ENCODE measurements around the gene OR1D2.
"Not testable (repeated sequence)": the region's sequence is repeated elsewhere in the genome, so short reads cannot be mapped to it uniquely, and the experiment has no call there.

Gene OR1D2, protein sequence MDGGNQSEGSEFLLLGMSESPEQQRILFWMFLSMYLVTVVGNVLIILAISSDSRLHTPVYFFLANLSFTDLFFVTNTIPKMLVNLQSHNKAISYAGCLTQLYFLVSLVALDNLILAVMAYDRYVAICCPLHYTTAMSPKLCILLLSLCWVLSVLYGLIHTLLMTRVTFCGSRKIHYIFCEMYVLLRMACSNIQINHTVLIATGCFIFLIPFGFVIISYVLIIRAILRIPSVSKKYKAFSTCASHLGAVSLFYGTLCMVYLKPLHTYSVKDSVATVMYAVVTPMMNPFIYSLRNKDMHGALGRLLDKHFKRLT

DNA sequence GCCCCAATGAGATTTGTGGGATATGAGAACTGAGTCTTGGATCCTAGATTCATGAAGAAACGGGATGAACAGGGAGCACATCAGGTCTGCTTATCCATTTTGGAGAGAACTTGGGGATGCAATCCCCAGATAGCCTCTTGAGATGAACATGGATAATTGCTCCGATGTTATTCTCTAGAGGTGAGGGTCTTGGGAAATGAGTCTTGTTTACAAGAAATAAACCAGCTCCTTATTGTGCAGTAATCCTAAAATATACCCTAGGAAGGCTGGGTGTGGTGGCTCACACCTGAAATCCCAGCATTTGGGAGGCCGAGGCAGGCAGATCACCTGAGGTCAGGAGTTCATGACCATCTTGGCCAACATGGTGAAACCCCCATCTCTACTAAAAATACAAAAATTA lies at the start of gene OR1D2:
TSS of gene OR1D2 (minus strand) at position 101 of the 400 bp plus-strand sequence. CDS start 11,426 bp downstream, outside the sequence.
- no peak for DNase-seq

DNA sequence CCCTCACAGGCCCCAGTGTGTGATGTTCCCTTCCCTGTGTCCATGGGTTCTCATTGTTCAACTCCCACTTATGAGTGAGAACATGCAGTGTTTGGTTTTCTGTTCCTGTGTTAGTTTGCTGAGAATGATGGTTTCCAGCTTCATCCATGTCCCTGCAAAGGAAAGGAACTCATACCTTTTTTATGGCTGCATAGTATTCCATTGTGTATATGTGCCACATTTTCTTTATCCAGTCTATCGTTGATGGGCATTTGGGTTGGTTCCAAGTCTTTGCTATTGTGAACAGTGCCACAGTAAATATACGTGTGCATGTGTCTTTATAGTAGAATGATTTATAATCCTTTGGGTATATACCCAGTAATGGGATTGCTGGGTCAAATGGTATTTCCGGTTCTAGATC lies 33.3 kb upstream of the OR1D2 start:
- DNase-seq, result not testable (repeated sequence)

DNA sequence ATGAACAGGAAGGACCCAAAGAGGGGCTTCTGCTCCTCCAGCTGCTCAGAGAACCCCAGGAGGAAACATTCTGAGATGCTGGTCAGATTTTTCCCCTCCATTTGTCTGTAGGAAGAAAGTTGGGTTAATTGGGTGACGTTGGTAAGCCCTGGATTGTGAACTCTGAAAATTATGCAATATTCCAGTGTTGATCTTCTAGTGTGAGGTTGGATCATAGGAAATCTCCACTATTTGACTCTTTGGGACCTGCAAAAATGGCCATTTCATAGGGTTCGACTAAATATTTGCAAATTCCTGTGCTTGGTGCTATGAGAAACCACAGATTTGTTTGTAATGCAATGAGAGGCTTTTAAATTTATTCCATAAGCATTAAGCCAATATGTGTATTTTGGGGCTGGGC lies 23.2 kb upstream of the OR1D2 start, which contains the start of gene OR1G1:
TSS of gene OR1G1 (minus strand) at position 101 of the 400 bp plus-strand sequence. CDS start at position 101, 0 bp downstream.
- DNase-seq, result no peak

DNA sequence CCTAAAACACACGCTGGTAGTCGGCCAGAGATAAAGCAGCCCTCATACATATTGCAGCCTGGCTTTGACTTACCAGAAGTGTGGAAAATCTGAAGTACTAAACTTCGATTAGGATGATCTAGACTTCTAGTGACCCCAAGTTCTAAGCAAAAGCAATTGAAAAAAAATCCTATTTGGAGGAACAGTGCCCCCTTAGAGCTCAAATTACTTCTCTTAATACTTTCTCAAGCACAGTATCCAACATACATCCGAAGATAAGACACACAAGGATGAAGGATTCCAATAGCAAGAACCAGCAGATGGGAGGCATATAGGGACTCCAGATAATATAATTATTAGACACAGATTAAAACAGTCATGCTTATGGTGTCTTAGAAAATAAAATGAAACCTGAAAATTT lies 30.4 kb downstream of the OR1D2 start:
- not testable (repeated sequence) for DNase-seq

DNA sequence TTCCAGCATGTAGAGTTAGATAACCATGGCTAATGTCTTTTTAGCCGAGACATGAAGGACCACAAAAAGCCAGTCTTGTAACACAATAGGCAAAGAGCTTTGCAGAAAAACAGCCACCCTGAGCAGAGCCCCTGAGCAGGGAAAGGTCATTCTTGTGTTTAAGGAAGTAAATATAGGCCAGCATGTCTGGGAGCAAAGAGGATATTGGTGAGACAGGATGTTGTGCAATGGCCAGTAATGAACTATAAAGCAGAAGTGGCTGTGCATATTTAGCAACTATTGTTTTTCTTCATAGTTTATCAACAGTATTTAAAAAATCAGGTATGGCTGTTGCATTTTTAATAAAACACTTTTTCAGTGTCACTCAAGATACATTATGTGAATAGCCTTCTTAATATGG lies 39.0 kb downstream of the OR1D2 start:
- peak in 1 of 2 donors; percentile 29 for DNase-seq

DNA sequence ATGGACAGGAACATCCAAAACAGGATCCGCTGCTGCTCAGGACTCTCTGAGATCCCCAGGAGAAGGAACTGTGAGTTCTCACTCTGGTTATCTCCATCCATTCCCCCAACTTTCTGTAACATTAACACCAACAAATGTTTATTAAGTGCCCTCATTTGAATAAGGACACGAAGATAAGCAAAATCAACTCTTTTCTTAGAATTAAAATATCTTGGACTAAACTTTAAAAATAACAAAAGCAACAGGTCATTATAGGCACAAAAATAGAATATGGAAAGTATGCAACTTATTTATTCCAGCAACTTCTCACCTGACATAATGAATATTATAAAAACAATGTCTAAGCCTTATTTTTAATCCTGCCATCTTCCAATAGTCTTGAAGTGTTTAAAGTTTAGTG lies 40.7 kb downstream of the OR1D2 start, which contains the start of gene OR1D5:
TSS of gene OR1D5 (minus strand) at position 101 of the 400 bp plus-strand sequence. CDS start at position 101, 0 bp downstream.
- DNase-seq, result not testable (repeated sequence)

DNA sequence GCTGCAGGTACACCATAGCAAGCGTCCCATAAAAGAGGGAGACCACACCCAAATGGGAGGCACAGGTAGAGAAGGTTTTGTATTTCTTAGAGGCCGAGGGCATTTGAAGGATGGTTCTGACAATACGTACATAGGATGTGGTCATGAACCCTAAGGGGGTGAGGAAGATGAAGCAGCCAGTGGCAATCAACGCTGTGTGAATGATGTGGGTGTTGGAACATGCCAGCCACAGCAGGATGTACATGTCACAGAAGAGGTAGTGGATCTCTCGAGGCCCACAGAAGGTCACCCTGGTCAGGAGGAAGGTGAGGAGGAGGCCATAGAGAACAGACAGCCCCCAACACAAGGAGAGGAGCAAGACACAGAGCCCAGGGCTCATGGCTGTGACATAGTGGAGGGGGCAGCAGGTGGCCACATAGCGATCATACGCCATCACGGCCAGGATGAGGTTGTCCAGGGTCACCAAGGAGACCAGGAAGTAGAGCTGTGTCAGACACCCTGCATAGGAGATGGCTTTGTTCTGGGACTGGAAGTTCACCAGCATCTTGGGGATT lies 41.3 kb downstream of the OR1D2 start:
- DNase-seq, result not testable (repeated sequence)

DNA sequence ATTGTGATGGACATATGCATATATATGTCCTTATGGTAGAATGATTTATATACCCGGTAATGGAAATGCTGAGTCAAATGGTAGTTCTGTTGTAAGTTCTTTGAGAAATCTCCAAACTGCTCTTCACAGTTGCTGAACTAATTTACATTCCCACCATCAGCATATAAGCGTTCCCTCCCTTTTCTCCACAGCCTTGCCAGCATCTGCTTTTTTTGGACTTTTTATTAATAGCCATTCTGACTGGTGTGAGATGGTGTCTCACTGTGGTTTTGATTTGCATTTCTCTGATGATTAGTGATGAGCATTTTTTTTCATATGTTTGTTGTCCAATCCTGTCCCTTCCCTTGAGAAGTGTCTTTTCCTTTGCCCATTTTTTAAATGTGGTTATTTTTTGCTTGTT lies 49.4 kb downstream of the OR1D2 start:
- not testable (repeated sequence) for DNase-seq

DNA sequence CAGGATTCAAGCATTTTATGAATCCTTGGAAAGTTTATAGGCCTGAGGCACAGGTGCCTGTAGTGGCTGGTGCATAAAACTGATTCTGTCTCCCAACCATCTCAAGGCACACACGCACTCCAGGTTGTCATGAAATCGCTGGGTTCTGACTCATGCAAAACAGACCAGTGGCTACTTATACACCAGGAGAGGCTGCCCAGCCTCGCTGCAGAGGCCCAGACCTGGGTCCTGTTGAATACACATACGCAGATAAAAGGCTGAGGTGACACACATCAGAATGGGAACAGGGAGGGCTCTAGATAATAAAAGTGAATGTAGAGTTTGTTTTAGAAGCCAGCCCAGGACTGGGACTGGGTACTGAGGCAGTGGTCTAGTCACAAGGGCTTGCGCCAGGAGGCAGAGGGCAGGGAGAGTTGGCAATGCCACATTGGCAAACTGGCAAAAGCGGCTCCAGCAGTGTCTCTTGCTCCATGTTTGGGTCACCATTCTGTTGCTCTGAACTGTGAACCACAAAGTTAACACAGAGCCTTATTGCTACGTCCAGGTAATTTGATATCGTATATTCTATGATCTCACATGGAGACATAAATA lies 54.4 kb downstream of the OR1D2 start:
- DNase-seq, result no peak

DNA sequence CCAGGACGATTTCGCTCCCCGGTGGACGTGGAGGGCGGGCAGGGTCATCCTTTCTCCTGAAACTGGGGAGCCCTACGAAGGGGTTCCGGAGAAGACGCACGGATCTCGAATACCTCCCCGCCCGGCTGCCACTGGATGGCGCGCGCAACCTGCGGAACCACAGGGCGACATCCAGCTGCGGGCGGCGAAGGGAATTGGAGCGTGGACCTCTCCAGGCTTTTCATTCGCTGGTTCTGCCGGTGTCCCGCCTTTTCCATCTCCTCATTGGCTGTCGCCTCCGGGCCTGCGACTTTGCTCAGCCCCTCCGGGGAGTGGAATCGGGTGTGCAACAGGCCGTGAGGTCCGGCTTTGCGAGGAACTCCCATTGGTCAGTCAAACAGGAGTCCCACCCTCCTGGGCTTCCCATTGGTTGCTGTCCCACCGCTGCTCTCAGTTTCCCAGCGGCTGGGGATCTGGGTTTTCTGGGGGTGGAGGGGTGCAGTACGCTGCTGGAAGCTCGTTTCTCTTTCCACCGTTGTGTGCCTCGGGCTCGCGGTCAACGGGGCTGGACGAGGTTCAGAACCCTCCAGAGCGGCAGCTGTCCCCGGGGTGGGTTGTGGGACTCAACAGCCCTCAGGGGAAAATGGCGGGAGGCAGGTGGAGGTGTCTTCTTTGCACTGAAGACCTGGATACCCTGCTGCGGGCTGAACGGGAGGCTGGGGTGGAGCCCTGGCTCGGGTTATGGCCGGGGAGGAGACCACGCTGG lies 55.3 kb downstream of the OR1D2 start:
- DNase-seq, result peak; percentile 96 to 97

DNA sequence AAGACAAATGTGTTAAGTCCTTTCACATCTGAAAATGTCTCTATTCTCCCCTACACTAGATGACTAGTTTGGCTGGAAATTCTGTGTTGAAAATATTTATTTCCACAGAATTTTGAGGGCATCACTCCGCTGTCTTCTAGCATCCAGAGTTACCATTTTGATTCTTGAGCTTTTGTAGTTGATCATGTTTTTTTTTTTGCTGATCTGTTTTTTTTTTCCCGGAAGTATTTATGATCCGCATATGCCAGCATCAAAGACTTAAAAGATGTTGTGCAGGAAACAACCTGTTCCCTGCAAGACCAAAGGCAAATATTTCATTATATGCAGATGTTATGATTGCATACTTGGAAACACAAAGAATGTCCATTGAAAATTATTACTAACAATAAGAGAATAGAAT lies 57.5 kb downstream of the OR1D2 start:
- DNase-seq, result no peak

DNA sequence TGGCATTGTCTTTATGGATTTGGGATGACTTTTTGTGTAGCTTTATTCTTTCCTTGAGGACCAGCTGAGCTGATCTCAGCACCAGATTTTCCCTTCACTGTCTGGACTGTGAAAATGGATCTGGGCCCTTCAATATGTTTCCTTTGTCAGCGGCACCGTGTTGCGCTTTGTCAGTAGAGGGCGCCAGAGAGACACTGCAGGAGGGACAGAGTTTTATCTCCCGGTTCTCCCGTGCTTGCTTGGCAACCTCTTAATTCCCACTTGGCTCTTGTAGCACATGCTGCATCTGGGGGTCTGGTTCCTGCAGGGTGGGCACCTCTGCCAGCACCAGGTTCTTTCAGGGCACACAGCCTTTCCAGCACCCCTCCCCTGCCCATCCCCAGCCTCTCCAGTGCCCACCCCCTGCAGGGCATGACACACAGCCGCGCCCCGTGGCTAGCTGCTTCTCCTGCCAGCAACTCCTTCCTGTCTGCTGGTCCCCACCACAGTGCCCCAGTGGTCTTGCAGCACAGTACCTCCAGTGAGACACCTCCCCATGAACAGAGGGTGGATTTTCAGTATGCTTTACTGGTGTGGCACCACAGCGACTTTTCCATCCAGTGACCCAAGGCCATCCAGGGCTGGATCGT lies 60.4 kb downstream of the OR1D2 start:
- no peak for DNase-seq

DNA sequence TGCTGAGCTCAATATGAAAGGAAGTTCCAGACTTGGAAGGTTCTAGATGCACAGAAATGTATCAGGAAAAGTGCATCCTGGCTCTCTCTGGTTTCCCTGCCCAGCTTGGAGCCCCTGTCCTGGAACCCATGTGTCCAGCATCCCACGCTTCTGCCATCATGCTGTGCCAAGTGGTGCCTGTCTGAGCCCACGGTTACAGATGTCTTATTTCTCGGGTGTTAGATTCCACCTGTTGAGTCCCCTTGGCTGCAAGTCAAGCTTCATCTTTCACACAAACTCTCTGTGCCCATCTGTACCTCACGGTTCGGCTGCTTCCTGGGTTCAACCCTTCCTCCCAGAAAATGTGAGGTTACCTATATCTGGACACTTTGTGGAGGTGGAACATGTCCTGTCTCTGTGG lies 63.3 kb downstream of the OR1D2 start:
- no peak for DNase-seq

DNA sequence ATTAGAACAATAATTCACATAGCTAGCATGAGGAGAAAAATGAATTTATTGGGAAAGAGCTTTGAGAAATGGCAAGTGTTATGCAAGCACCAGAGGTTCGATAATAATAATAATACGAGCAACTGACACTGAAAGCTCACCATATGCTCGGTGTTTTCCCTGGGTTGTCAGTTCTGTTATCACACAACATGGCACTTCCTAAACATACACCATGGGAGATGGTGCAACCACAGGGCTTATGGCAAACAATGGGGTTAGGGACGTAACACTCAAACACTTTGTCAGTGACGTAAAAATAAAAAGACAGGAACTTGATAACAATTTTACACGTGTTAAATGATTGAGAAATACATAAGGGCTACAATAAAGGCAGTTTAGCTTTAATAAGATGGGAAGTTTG lies 64.5 kb downstream of the OR1D2 start:
- peak; percentile 11 to 45 for DNase-seq

DNA sequence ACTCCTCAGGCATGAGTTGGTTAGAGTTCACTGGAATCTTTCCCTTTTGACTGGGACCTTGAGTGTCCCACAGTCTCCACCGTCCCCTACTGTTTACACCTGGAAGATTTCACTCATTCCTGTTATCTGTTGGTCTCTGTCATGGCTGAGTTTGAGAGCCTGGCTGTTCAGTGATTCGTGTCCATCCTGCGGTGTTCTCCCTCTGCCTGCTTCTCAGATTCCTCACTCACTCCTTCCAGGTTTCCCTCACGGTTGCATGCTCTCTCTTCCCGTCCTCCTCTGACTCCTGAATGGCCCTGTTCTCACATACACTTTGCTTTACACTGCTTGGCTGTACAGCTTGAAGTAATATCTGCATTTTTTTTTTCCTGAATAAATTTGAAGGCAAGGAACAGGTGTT lies 65.3 kb downstream of the OR1D2 start:
- no peak for DNase-seq
